HepG2 (cell line): ENCODE measurements around the gene PLA1A.

Experiments used
- AGO1 ChIP-seq: fragments of 200-400 bp; formaldehyde crosslinking; IDR thresholded peaks from 2 replicates; pipeline ENCODE4 v1.6.1; 2017; ENCODE audit warnings: mild to moderate bottlenecking, low read depth, low read length, moderate library complexity; ENCODE audit not compliant: poor library complexity, severe bottlenecking
- CTCF ChIP-seq: sonication (generic); formaldehyde crosslinking; IDR thresholded peaks from 2 replicates; pipeline ENCODE4 v1.5.0; 2020; ENCODE audit warnings: mild to moderate bottlenecking, missing genetic modification reagents, moderate library complexity
- FOXK2 ChIP-seq: fragments of 450-650 bp; IDR thresholded peaks from 2 replicates; pipeline ENCODE4 v1.6.1; 2016
- GFI1 ChIP-seq: sonication (generic); formaldehyde crosslinking; IDR thresholded peaks from 2 replicates; pipeline ENCODE4 v1.5.0; 2020; ENCODE audit warnings: missing genetic modification reagents, mild to moderate bottlenecking, borderline replicate concordance
- NFIC ChIP-seq: IDR thresholded peaks from 2 replicates; pipeline ENCODE4 v1.6.1; 2012; ENCODE audit warnings: mild to moderate bottlenecking, low read length, inconsistent platforms
- TCF12 ChIP-seq, 2 experiments: fragments of 450-650 bp in 1 of 2; sonication (generic) in 1 of 2; formaldehyde crosslinking in 1 of 2; IDR thresholded peaks; 2 replicates each; pipeline versions ENCODE4 v1.6.1 to v1.8.0; 2017 to 2022; ENCODE audit warnings: antibody characterized with exemption in 1 of 2, mild to moderate bottlenecking in 1 of 2, missing genetic modification reagents in 1 of 2, moderate library complexity in 1 of 2
- TOE1 ChIP-seq: sonication (generic); formaldehyde crosslinking; IDR thresholded peaks from 2 replicates; pipeline ENCODE4 v1.4.0; 2020; ENCODE audit warnings: mild to moderate bottlenecking, missing genetic modification reagents
- YY1 ChIP-seq: IDR thresholded peaks from 2 replicates; pipeline ENCODE4 v1.6.1; 2011; ENCODE audit warnings: low read length, low read depth, moderate library complexity, mild to moderate bottlenecking; ENCODE audit not compliant: insufficient read depth, insufficient replicate concordance
- ZFP1 ChIP-seq: IDR thresholded peaks from 2 replicates; pipeline ENCODE4 v1.6.1; 2016
- ZNF318 ChIP-seq: sonication (generic); formaldehyde crosslinking; IDR thresholded peaks from 2 replicates; pipeline ENCODE4 v1.4.0; 2020; ENCODE audit warnings: mild to moderate bottlenecking, missing genetic modification reagents
- TF ChIP-seq, protein P1 (sequence below): sonication (generic); formaldehyde crosslinking; IDR thresholded peaks from 2 replicates; pipeline ENCODE4 v1.4.0; 2020; ENCODE audit warnings: missing genetic modification reagents

DNA sequence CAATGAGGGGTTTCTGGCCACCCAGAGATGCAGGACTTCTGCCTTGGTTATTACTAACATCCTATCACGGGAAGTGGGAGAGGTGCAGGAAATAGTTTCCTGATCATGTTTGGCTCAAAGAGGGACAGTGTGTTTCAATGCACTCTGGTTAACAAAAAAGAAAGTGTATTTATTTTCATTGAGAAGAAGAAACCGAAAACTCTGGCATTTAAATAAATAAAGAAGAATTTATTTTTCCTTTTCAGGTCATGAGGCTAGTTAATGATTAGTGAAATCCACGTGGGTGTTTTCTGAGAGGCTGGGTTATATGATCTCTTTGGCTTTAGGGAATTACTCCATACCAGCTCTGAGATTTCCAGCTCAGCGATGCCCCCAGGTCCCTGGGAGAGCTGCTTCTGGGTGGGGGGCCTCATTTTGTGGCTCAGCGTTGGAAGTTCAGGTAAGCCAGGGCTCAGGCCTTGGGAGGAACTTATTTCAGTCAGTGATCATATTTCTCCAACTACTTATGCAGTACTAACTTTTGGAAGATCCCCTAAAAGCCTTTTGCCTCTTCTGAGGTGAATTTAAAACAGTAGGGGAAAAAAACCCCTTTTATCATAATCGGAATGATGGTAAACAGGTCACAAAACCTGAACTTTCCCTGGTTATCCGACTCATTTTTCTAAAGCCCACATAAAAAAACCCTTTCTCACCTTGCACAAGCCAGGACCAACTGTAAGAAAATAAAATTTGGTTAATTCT lies at the start of gene PLA1A:
- TF ChIP-seq FOXK2 (no peak), TCF12 (IDR thresholded peaks at IDR 0.05) (no peak), TCF12 (CRISPR knock-in tag; IDR thresholded peaks at IDR 0.05) (no peak), YY1 (no peak), CTCF (CRISPR knock-in tag) (no peak), ZNF318 (CRISPR knock-in tag) (no peak), AGO1 (no peak), TOE1 (CRISPR knock-in tag) (no peak), NFIC (no peak), ZFP1 (CRISPR knock-in tag) (no peak), GFI1 (no peak)
- TF ChIP-seq, protein P1, sequence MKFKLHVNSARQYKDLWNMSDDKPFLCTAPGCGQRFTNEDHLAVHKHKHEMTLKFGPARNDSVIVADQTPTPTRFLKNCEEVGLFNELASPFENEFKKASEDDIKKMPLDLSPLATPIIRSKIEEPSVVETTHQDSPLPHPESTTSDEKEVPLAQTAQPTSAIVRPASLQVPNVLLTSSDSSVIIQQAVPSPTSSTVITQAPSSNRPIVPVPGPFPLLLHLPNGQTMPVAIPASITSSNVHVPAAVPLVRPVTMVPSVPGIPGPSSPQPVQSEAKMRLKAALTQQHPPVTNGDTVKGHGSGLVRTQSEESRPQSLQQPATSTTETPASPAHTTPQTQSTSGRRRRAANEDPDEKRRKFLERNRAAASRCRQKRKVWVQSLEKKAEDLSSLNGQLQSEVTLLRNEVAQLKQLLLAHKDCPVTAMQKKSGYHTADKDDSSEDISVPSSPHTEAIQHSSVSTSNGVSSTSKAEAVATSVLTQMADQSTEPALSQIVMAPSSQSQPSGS (CRISPR knock-in tag) = no peak
